ENCODE data around the gene C1QB.

GRCh38 chr1:22709227-22709626 is 56.2 kb downstream of the C1QB start:
- TF ChIP-seq CTCF (IDR thresholded peaks at IDR 0.05) (no peak), EZH2 (IDR thresholded peaks at IDR 0.05; ENCODE audit: borderline replicate concordance, insufficient read depth, low read depth, low read length, poor library complexity, severe bottlenecking) (no peak)

Data from B cell (primary cell).